HG02571 (cell line): ENCODE results near the gene SEC14L2.
"Not testable (repeated sequence)": the region's sequence is repeated elsewhere in the genome, so short reads cannot be mapped to it uniquely, and the experiment has no call there.

Experiments
- ATAC-seq: cut with Tn5 transposase; IDR thresholded peaks from one replicate; pipeline ENCODE4 v1.9.1; 2021; ENCODE audit warnings: mild to moderate bottlenecking, moderate library complexity; ENCODE audit not compliant: unreplicated experiment

The SEC14L2 gene

GRCh38 chr22:30447656-30448055 lies 50.8 kb downstream of the SEC14L2 start:
- no peak for ATAC-seq

GRCh38 chr22:30451488-30451887 lies 54.7 kb downstream of the SEC14L2 start:
- ATAC-seq, result not testable (repeated sequence)

- ATAC-seq, result no peak
These were observed 56.0 kb downstream of the SEC14L2 start for GRCh38 chr22:30452861-30453260.

GRCh38 chr22:30453731-30454510 lies 57.1 kb downstream of the SEC14L2 start:
- no peak for ATAC-seq

GRCh38 chr22:30455075-30455840 lies 58.4 kb downstream of the SEC14L2 start:
- no peak for ATAC-seq

GRCh38 chr22:30457981-30458380 lies 61.2 kb downstream of the SEC14L2 start:
- no peak for ATAC-seq

- ATAC-seq, result no peak
These were observed 62.6 kb downstream of the SEC14L2 start for GRCh38 chr22:30459181-30460052.

GRCh38 chr22:30460147-30460546 lies 63.3 kb downstream of the SEC14L2 start:
- ATAC-seq, result no peak

GRCh38 chr22:30460555-30460954 lies 63.7 kb downstream of the SEC14L2 start:
- ATAC-seq, result not testable (repeated sequence)

- no peak for ATAC-seq
These were observed 72.3 kb downstream of the SEC14L2 start for GRCh38 chr22:30469165-30469564.

GRCh38 chr22:30470655-30471054 lies 73.8 kb downstream of the SEC14L2 start:
- ATAC-seq, result no peak

GRCh38 chr22:30471616-30472318 lies 74.9 kb downstream of the SEC14L2 start, which contains the start of gene SEC14L3:
Gene SEC14L3 (minus strand): TSS chr22:30472017. CDS start chr22:30471958, 59 bp downstream.
- ATAC-seq, result no peak

GRCh38 chr22:30472994-30473720 lies 76.3 kb downstream of the SEC14L2 start:
- no peak for ATAC-seq

GRCh38 chr22:30474121-30474520 lies 77.3 kb downstream of the SEC14L2 start:
- no peak for ATAC-seq
